Measurements from ENCODE around the gene NCOR1.
"Not testable (repeated sequence)": the region's sequence is repeated elsewhere in the genome, so short reads cannot be mapped to it uniquely, and the experiment has no call there.

The NCOR1 gene

GRCh38 chr17:16216341-16217001 is 1.1 kb upstream of the NCOR1 start:
- H3K27me3 ChIP-seq (ENCODE audit: control insufficient read depth, insufficient read depth, low read length, poor library complexity, severe bottlenecking); H3K27ac ChIP-seq (ENCODE audit: insufficient read depth, low read depth, low read length, poor library complexity, severe bottlenecking); H3K9me3 ChIP-seq (ENCODE audit: control insufficient read depth, low read length); H3K4me1 ChIP-seq (ENCODE audit: control insufficient read depth, insufficient read depth, low read length); H3K36me3 ChIP-seq (ENCODE audit: control insufficient read depth, insufficient read depth, low read length): not testable (repeated sequence)
- peak overlapping the region; percentile 92 for H3K4me3 ChIP-seq (ENCODE audit: insufficient read depth, low read depth, low read length)
- WGBS, 2 experiments = 88 to 92% methylated on average over 38 of the region's 38 CpGs

- no peaks in the 10 kb centered on the region for H3K9me3 ChIP-seq (ENCODE audit: control insufficient read depth, low read length)
- peak overlapping the region; percentile 94 for H3K27ac ChIP-seq (ENCODE audit: insufficient read depth, low read depth, low read length, poor library complexity, severe bottlenecking)
- peak overlapping the region; percentile 92 for H3K4me3 ChIP-seq (ENCODE audit: insufficient read depth, low read depth, low read length)
- no peaks in the 10 kb centered on the region for H3K36me3 ChIP-seq (ENCODE audit: control insufficient read depth, insufficient read depth, low read length)
- no peaks in the 10 kb centered on the region for H3K27me3 ChIP-seq (ENCODE audit: control insufficient read depth, insufficient read depth, low read length, poor library complexity, severe bottlenecking)
- H3K4me1 ChIP-seq (ENCODE audit: control insufficient read depth, insufficient read depth, low read length) = peaks cover 7% of the 10 kb centered on the region
- WGBS, 2 experiments = 57 to 60% methylated on average over 22 of the region's 22 CpGs
These were observed 607 bp upstream of the NCOR1 start for GRCh38 chr17:16215965-16216316.

- peaks cover 7% of the 10 kb centered on the region for H3K4me1 ChIP-seq (ENCODE audit: control insufficient read depth, insufficient read depth, low read length)
- peak overlapping the region; percentile 94 for H3K27ac ChIP-seq (ENCODE audit: insufficient read depth, low read depth, low read length, poor library complexity, severe bottlenecking)
- no peaks in the 10 kb centered on the region for H3K9me3 ChIP-seq (ENCODE audit: control insufficient read depth, low read length)
- H3K27me3 ChIP-seq (ENCODE audit: control insufficient read depth, insufficient read depth, low read length, poor library complexity, severe bottlenecking) = no peaks in the 10 kb centered on the region
- H3K4me3 ChIP-seq (ENCODE audit: insufficient read depth, low read depth, low read length) = peak overlapping the region; percentile 92
- WGBS, 2 experiments = 0% methylated on average over 27 of the region's 27 CpGs
- H3K36me3 ChIP-seq (ENCODE audit: control insufficient read depth, insufficient read depth, low read length) = no peaks in the 10 kb centered on the region
These were observed 397 bp downstream of the NCOR1 start for GRCh38 chr17:16215002-16215272.

GRCh38 chr17:16214190-16215001 is 938 bp downstream of the NCOR1 start:
- WGBS, 2 experiments = 10 to 13% methylated on average over 16 of the region's 16 CpGs
- peak overlapping the region; percentile 94 for H3K27ac ChIP-seq (ENCODE audit: insufficient read depth, low read depth, low read length, poor library complexity, severe bottlenecking)

GRCh38 chr17:16212793-16213192 is 2.5 kb downstream of the NCOR1 start:
- 84 to 87% methylated on average over 6 of the region's 6 CpGs for WGBS, 2 experiments
- Histone ChIP-seq H3K27ac (ENCODE audit: insufficient read depth, low read depth, low read length, poor library complexity, severe bottlenecking) (no peak overlapping the region), H3K27me3 (ENCODE audit: control insufficient read depth, insufficient read depth, low read length, poor library complexity, severe bottlenecking) (no peaks in the 10 kb centered on the region), H3K36me3 (ENCODE audit: control insufficient read depth, insufficient read depth, low read length) (no peaks in the 10 kb centered on the region), H3K9me3 (ENCODE audit: control insufficient read depth, low read length) (no peaks in the 10 kb centered on the region), H3K4me1 (ENCODE audit: control insufficient read depth, insufficient read depth, low read length) (peaks cover 7% of the 10 kb centered on the region), H3K4me3 (ENCODE audit: insufficient read depth, low read depth, low read length) (no peak overlapping the region)

More at GRCh38 chr17:16214190-16215001, 938 bp downstream of the NCOR1 start:
- H3K9me3 ChIP-seq (ENCODE audit: control insufficient read depth, low read length) = no peaks in the 10 kb centered on the region
- H3K36me3 ChIP-seq (ENCODE audit: control insufficient read depth, insufficient read depth, low read length) = no peaks in the 10 kb centered on the region
- H3K4me1 ChIP-seq (ENCODE audit: control insufficient read depth, insufficient read depth, low read length) = peaks cover 7% of the 10 kb centered on the region
- H3K27me3 ChIP-seq (ENCODE audit: control insufficient read depth, insufficient read depth, low read length, poor library complexity, severe bottlenecking) = no peaks in the 10 kb centered on the region
- peak overlapping the region; percentile 92 for H3K4me3 ChIP-seq (ENCODE audit: insufficient read depth, low read depth, low read length)

- H3K36me3 ChIP-seq (ENCODE audit: control insufficient read depth, insufficient read depth, low read length) = no peaks in the 10 kb centered on the region
- H3K27ac ChIP-seq (ENCODE audit: insufficient read depth, low read depth, low read length, poor library complexity, severe bottlenecking) = no peak overlapping the region
- no peaks in the 10 kb centered on the region for H3K9me3 ChIP-seq (ENCODE audit: control insufficient read depth, low read length)
- no peak overlapping the region for H3K4me3 ChIP-seq (ENCODE audit: insufficient read depth, low read depth, low read length)
- no peaks in the 10 kb centered on the region for H3K27me3 ChIP-seq (ENCODE audit: control insufficient read depth, insufficient read depth, low read length, poor library complexity, severe bottlenecking)
- WGBS, 2 experiments = 94 to 95% methylated on average over 2 to 3 of the region's 3 CpGs
- peaks cover 7% of the 10 kb centered on the region for H3K4me1 ChIP-seq (ENCODE audit: control insufficient read depth, insufficient read depth, low read length)
These were observed 3.7 kb downstream of the NCOR1 start for GRCh38 chr17:16211590-16211989.

- H3K27me3 ChIP-seq (ENCODE audit: control insufficient read depth, insufficient read depth, low read length, poor library complexity, severe bottlenecking); H3K27ac ChIP-seq (ENCODE audit: insufficient read depth, low read depth, low read length, poor library complexity, severe bottlenecking); H3K9me3 ChIP-seq (ENCODE audit: control insufficient read depth, low read length); H3K36me3 ChIP-seq (ENCODE audit: control insufficient read depth, insufficient read depth, low read length); H3K4me1 ChIP-seq (ENCODE audit: control insufficient read depth, insufficient read depth, low read length); H3K4me3 ChIP-seq (ENCODE audit: insufficient read depth, low read depth, low read length): not testable (repeated sequence)
- 88 to 93% methylated on average over 6 of the region's 6 CpGs for WGBS, 2 experiments
These were observed 10.6 kb downstream of the NCOR1 start for GRCh38 chr17:16204763-16205162.

- H3K9me3 ChIP-seq (ENCODE audit: control insufficient read depth, low read length); H3K4me3 ChIP-seq (ENCODE audit: insufficient read depth, low read depth, low read length); H3K36me3 ChIP-seq (ENCODE audit: control insufficient read depth, insufficient read depth, low read length); H3K27me3 ChIP-seq (ENCODE audit: control insufficient read depth, insufficient read depth, low read length, poor library complexity, severe bottlenecking); H3K4me1 ChIP-seq (ENCODE audit: control insufficient read depth, insufficient read depth, low read length): not testable (repeated sequence)
- H3K27ac ChIP-seq (ENCODE audit: insufficient read depth, low read depth, low read length, poor library complexity, severe bottlenecking) = peak overlapping the region; percentile 26
- WGBS, 2 experiments = 88 to 93% methylated on average over 5 of the region's 5 CpGs
These were observed 12.5 kb downstream of the NCOR1 start for GRCh38 chr17:16202554-16203500.

- H3K36me3 ChIP-seq (ENCODE audit: control insufficient read depth, insufficient read depth, low read length); H3K27me3 ChIP-seq (ENCODE audit: control insufficient read depth, insufficient read depth, low read length, poor library complexity, severe bottlenecking); H3K27ac ChIP-seq (ENCODE audit: insufficient read depth, low read depth, low read length, poor library complexity, severe bottlenecking); H3K9me3 ChIP-seq (ENCODE audit: control insufficient read depth, low read length); H3K4me3 ChIP-seq (ENCODE audit: insufficient read depth, low read depth, low read length); H3K4me1 ChIP-seq (ENCODE audit: control insufficient read depth, insufficient read depth, low read length): not testable (repeated sequence)
- WGBS, 2 experiments = 91 to 95% methylated on average over 13 of the region's 13 CpGs
These were observed 13.6 kb downstream of the NCOR1 start for GRCh38 chr17:16201693-16202131.

- Histone ChIP-seq H3K4me3 (ENCODE audit: insufficient read depth, low read depth, low read length) (no peak overlapping the region), H3K9me3 (ENCODE audit: control insufficient read depth, low read length) (no peaks in the 10 kb centered on the region), H3K36me3 (ENCODE audit: control insufficient read depth, insufficient read depth, low read length) (peaks cover 2% of the 10 kb centered on the region), H3K4me1 (ENCODE audit: control insufficient read depth, insufficient read depth, low read length) (peaks cover 4% of the 10 kb centered on the region), H3K27me3 (ENCODE audit: control insufficient read depth, insufficient read depth, low read length, poor library complexity, severe bottlenecking) (no peaks in the 10 kb centered on the region), H3K27ac (ENCODE audit: insufficient read depth, low read depth, low read length, poor library complexity, severe bottlenecking) (no peak overlapping the region)
- WGBS, 2 experiments = 74 to 77% methylated on average over 5 of the region's 6 CpGs
These were observed 16.2 kb downstream of the NCOR1 start for GRCh38 chr17:16199093-16199492.
